Right ventricle myocardium inferior (tissue), 1 donor: Measurements from ENCODE around the gene WFDC5. TPM values are rescaled to one million over a fixed set of nuclear protein-coding genes. Genes with fewer than 3 reads are reported as not detected.
"Not testable (repeated sequence)": the region's sequence is repeated elsewhere in the genome, so short reads cannot be mapped to it uniquely, and the experiment has no call there.

Experiments used
- ATAC-seq: fragments of 200-7000 bp; cut with Tn5 transposase; one replicate; pipeline ENCODE4 v1.9.1; 2020; ENCODE audit warnings: mild to moderate bottlenecking, moderate library complexity
- DNase-seq: peaks from one replicate; pipeline ENCODE4 v3.0.0; 2021; ENCODE audit errors: missing footprints
- intact Hi-C: fragments of 100-400 bp; cut with DNase I; formaldehyde crosslinking; loops from one replicate; pipeline ENCODE4 v1.11.0; 2022
- long read RNA-seq: library from polyadenylated mRNA; unstranded; transcript quantifications from one replicate; pipeline ENCODE4 v2.0.0, GENCODE V29; 2021
- total RNA-seq: library from RNA; stranded (reverse); fragmentation: NEBNext Ultra II Directional; extraction: Animal tissue kit (Norgen Biotek cat#: 25700); gene quantifications from one replicate; pipeline ENCODE4 v1.2.1, GENCODE V29; 2021
- donor health status: DM: no; HTN: yes; CAD: no; lungs with severe emphysema.

Gene WFDC5, protein sequence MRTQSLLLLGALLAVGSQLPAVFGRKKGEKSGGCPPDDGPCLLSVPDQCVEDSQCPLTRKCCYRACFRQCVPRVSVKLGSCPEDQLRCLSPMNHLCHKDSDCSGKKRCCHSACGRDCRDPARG
- total RNA-seq: not detected
- long read RNA-seq: 0 reads

GRCh38 chr20:45114465-45115385, at the start of gene WFDC5:
Gene WFDC5 (minus strand): TSS chr20:45115174. CDS start chr20:45115083, 91 bp downstream.
- intact Hi-C loops: loop anchor here (5.0 kb wide), 1 partner anchor 72 kb away; no protein-coding TSS in a partner anchor
- no peak for ATAC-seq
- no peak for DNase-seq

- DNase-seq (no peak), ATAC-seq (no peak)
- intact Hi-C loops: no loop called here
Measured at GRCh38 chr20:45163083-45163803, 48.3 kb upstream of the WFDC5 start.

DNA sequence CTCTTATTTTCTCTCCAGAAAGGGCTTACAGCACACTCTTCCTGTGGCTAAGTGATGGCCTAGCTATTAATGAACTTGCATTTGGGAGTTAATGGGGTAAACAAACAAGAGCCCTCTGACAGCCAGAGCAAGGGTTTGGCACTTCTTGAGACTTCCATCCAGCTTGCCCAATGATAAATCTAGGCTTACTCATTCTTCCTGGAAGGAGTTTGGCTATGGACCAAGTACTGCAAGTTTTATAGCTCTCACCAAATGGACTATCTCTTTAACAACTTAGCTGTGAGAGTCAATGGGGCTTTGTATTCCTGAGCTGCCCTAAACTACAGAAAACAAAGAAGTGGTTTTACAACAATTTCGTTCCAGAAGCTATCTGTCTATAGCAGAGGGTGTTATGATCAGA, 43.0 kb upstream of the WFDC5 start:
- DNase-seq (no peak), ATAC-seq (no peak)
- intact Hi-C loops: no loop called here

DNA sequence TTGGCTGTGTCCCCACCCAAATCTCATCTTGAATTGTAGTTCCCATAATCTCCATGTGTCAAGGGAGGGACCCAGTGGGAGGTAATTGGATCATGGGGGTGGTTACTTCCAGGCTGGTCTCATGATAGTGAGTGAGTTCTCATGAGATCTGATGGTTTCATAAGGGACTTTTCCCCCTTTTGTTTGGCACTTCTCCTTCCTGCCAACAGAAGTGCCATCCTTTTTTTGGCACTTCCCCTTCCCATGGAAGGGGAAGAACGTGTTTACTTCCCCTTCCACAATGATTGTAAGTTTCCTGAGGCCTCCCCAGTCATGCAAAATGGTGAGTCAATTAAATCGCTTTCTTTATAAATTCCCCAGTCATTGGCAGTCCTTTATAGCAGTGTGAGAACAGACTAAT, 41.7 kb upstream of the WFDC5 start:
- intact Hi-C loops: no loop called here
- ATAC-seq (no peak), DNase-seq (no peak)

DNA sequence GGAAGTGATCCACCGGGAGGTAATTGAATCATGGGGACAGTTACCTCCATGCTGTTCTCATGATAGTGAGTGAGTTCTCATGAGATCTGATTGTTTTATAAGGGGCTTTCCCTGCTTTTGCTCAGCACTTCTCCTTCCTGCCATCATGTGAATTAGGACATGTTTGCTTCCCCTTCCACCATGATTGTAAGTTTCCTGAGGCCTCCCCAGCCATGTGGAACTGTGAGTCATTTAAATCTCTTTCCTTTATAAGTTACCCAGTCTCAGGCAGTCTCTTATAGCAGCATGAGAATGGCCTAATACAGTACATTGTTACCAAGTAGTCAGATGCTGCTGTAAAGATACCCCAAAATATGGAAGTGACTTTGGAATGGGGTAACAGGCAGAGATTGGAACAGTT, 39.8 kb upstream of the WFDC5 start:
- intact Hi-C loops, DNase-seq, ATAC-seq: not testable (repeated sequence)

DNA sequence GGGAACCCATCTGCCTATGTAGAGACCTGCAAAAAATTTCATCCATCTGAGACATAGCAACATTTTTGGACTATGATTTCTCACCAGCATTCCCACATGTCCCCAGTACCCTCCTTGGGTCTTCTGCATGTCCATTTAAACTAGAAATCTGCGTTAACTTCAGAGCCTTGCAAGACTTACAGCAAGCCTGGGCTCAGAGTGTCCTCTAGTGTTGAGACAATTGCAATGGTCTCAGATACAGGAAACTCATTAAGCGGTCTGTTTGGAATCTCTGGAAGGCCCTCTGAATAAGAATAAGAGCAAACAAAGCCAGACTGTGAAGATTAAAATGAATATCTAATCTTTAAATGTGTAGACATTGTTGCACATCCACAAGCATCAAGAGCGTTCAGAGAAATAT, 39.2 kb upstream of the WFDC5 start:
- DNase-seq: no peak
- intact Hi-C loops: no loop called here
- no peak for ATAC-seq

DNA sequence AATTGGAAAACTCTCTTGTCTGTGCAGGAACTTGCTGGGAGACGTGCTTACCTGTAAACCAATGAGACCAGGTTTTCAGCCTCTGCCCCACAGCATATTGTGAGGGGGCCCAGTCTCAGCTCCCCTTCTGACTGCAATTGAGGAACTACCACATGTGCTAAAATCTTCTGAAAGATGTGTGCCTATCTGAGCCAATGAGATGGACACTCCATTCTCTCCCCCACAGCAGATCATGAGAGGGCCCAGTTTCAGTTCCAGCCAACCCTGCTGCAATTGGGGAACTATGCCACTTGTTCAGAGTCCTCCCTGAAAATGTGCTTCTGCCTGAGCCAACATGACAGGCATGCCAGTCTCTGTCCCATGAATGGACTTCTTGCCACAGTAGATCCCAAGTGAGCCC, 38.8 kb upstream of the WFDC5 start:
- intact Hi-C loops: no loop called here
- DNase-seq (no peak), ATAC-seq (no peak)

DNA sequence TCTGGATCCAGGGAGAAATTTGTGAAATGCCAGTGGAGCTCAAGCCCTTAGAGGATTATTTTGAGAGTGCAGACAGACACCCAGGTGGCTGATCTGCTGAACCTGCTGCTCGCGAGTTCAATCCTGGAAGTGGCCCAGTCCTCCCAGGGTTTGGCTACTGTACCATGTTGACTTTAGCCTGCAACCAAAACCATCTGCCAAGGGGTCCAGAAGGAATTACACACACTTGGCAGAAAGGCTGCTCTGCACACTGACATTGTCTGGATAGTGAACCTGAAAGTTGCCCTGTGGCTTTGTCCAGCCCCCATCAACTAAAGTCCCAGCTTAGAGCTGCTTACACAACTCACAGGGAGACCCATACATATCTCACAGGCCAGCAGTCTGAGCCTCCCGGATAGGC, 38.2 kb upstream of the WFDC5 start:
- DNase-seq (no peak), ATAC-seq (no peak)
- intact Hi-C loops: no loop called here

DNA sequence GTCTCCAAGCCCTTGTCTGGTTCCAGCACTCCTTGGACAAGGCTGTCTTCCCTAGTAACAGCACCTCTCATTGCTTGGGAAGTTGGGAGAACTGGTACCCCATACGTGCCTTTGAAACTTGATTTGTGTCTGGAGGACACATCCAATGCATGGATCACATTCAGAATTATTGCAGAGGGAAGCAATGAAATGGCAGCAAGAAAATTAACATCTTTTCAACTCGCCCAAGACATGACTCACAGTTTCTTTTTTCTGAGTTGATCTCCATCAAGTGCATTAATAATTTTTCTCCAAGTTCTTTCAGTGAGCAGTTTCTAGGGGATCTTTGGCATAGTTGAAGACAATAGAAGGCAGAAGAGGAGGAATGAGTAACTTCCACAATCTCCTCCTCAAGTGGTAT, 37.4 kb upstream of the WFDC5 start:
- ATAC-seq (no peak), DNase-seq (no peak)
- intact Hi-C loops: no loop called here

DNA sequence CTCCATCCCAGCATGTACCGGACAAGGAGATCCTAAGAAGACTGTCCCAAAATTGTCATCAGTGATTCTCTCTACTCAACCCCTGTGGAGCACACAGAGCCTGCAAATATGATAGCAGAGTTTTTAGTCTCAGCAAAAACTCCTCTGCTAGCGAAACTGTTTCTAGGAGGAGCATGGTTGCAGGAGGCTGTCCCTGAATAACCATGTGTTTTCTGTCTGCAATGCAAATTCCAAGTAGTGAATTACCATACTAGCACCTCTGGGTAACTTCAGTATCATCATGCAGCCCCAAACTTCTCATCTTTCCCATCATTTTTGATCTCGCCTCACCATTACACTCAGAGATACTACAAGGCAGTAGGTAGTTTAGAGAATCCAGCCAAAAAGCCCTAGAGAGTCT, 34.1 kb upstream of the WFDC5 start:
- no peak for ATAC-seq
- intact Hi-C loops: no loop called here
- DNase-seq: no peak

GRCh38 chr20:45140836-45141235, 25.9 kb upstream of the WFDC5 start:
- DNase-seq: no peak
- intact Hi-C loops: no loop called here
- no peak for ATAC-seq

GRCh38 chr20:45139733-45140375, 24.9 kb upstream of the WFDC5 start:
- intact Hi-C loops, ATAC-seq, DNase-seq: not testable (repeated sequence)

DNA sequence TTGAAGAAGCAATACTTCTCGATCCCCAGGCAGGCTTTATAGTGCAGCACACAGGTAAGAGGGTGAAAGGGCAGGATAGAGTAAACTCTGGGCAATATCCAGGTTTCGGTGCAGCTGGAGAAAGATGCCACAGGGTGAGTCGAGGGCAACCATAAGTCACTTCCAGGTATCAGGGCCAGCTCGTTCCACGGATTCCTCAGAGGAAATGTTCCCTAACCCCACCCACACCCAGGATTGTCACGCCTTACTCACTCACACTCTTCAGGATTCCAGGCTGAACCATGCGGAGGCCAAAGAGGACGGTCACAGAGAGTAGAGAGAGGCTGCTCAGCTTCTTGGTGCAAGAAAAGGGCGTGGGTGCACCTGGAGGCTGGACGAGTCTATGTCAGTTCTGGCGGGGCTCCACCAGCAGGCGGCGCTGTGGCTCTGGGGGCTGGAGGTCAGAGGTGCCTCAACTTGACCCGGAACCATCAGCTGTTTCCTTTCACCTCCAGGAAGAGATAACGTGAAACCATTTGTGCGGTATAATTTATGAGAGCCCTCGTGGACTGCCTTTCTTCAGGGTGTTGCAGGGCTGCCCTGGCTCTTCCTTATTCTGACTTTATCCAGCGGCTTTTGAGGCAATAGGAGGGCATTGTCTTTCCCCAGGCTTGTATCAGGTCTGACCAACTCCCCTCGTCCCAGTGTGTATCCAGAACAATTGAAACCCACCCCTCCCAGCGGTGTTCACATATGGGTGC, 23.8 kb upstream of the WFDC5 start:
- intact Hi-C loops: no loop called here
- ATAC-seq: no peak
- DNase-seq: peak; percentile 89

GRCh38 chr20:45136911-45137310, 21.9 kb upstream of the WFDC5 start:
- intact Hi-C loops: no loop called here
- ATAC-seq (no peak), DNase-seq (no peak)

GRCh38 chr20:45128099-45128498, 13.1 kb upstream of the WFDC5 start:
- ATAC-seq (no peak), DNase-seq (no peak)
- intact Hi-C loops: no loop called here

DNA sequence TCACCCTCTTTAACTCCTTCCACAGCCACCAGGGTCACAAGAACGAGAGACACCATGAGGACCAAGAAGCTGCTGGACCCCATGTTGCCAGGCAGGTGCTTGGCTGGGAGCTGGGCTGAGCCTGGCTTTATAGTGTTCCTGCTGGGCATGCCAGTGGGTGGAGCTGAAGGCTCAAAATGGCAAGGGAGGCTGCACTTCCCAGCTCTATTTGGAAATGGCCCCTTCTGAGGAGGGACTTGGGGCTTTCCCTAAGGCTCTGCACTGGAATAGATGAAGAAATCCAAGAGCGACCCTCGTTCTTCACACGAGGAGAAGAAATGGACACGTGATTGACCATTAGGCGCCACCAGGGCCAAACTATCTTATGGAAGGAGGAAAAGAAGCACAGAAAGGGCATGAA, 9.4 kb upstream of the WFDC5 start, which contains the start of gene WFDC12:
TSS of gene WFDC12 (minus strand) at position 101 of the 400 bp plus-strand sequence. CDS start at position 83, 18 bp downstream.
- intact Hi-C loops: no loop called here
- no peak for ATAC-seq
- DNase-seq: no peak

DNA sequence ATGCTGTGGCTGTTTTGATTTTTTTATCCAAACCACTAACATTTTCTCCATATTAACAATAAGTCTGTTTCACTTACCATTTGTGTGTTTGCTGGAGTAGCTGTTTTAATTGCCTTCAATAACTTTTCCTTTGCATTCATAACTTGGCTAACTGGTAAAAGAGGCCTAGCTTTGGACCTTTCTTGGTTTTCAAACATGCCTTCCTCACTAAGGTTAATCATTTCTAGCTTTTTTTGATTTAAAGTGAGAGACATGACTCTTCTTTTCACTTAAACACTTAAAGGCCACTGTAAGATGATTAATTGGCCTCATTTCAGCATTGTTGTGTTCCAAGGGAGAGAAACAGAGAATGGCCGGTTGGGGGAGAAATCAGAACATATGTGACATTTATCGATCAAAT, 6.4 kb upstream of the WFDC5 start:
- DNase-seq (no peak), ATAC-seq (no peak)
- intact Hi-C loops: no loop called here

GRCh38 chr20:45119556-45120266, 4.7 kb upstream of the WFDC5 start:
- intact Hi-C loops: no loop called here
- DNase-seq (no peak), ATAC-seq (no peak)
